SK-N-SH (cell line): ENCODE results near the gene COL4A6.

Source experiments
- JUND ChIP-seq: IDR thresholded peaks from 2 replicates; pipeline ENCODE4 v1.4.0; 2012
- NRF1 ChIP-seq: IDR thresholded peaks from 2 replicates; pipeline ENCODE4 v1.6.1; 2012; ENCODE audit warnings: low read depth, mild to moderate bottlenecking, low read length
- RAD21 ChIP-seq: IDR thresholded peaks from 2 replicates; pipeline ENCODE4 v1.6.1; 2012; ENCODE audit warnings: mild to moderate bottlenecking, low read length
- RFX5 ChIP-seq: IDR thresholded peaks from 2 replicates; pipeline ENCODE4 v1.6.1; 2012; ENCODE audit warnings: mild to moderate bottlenecking, improper control_type of control experiment, low read length
- SIN3A ChIP-seq: IDR thresholded peaks from 2 replicates; pipeline ENCODE4 v1.6.1; 2012; ENCODE audit warnings: low read depth, mild to moderate bottlenecking, low read length, moderate library complexity, borderline replicate concordance
- TAF1 ChIP-seq: IDR thresholded peaks from 2 replicates; pipeline ENCODE4 v1.6.1; 2012; ENCODE audit warnings: low read depth, mild to moderate bottlenecking, low read length, moderate library complexity, borderline replicate concordance
- TF ChIP-seq, protein P1 (sequence below): IDR thresholded peaks from 2 replicates; pipeline ENCODE4; 2012
- TF ChIP-seq, protein P2 (sequence below): fragments of 200-600 bp; sonication (generic); IDR thresholded peaks from 2 replicates; pipeline ENCODE4 v1.6.1; 2017; ENCODE audit warnings: antibody characterized with exemption, mild to moderate bottlenecking, moderate library complexity

- TF ChIP-seq, protein P1, sequence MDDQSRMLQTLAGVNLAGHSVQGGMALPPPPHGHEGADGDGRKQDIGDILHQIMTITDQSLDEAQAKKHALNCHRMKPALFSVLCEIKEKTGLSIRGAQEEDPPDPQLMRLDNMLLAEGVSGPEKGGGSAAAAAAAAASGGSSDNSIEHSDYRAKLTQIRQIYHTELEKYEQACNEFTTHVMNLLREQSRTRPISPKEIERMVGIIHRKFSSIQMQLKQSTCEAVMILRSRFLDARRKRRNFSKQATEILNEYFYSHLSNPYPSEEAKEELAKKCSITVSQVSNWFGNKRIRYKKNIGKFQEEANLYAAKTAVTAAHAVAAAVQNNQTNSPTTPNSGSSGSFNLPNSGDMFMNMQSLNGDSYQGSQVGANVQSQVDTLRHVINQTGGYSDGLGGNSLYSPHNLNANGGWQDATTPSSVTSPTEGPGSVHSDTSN = no peak
- TF ChIP-seq, protein P2, sequence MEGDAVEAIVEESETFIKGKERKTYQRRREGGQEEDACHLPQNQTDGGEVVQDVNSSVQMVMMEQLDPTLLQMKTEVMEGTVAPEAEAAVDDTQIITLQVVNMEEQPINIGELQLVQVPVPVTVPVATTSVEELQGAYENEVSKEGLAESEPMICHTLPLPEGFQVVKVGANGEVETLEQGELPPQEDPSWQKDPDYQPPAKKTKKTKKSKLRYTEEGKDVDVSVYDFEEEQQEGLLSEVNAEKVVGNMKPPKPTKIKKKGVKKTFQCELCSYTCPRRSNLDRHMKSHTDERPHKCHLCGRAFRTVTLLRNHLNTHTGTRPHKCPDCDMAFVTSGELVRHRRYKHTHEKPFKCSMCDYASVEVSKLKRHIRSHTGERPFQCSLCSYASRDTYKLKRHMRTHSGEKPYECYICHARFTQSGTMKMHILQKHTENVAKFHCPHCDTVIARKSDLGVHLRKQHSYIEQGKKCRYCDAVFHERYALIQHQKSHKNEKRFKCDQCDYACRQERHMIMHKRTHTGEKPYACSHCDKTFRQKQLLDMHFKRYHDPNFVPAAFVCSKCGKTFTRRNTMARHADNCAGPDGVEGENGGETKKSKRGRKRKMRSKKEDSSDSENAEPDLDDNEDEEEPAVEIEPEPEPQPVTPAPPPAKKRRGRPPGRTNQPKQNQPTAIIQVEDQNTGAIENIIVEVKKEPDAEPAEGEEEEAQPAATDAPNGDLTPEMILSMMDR = peak; percentile 45
- no peak for TF ChIP-seq JUND
- TF ChIP-seq RFX5 = no peak
- no peak for TF ChIP-seq TAF1
- peak; percentile 39 for TF ChIP-seq RAD21
- TF ChIP-seq SIN3A = no peak
- TF ChIP-seq NRF1 = no peak
Measured at GRCh38 chrX:108304210-108304609, 134.0 kb downstream of the COL4A6 start.
